GM23248 (cell line): ENCODE measurements around the gene NCOA5.

Experiments
- EZH2 ChIP-seq: fragments of 200-600 bp; sonication (generic); IDR thresholded peaks from 2 replicates; pipeline ENCODE4 v1.6.1; 2018; ENCODE audit warnings: antibody characterized with exemption, mild to moderate bottlenecking; ENCODE audit not compliant: insufficient read depth, poor library complexity, severe bottlenecking
- EZH2phosphoT487 ChIP-seq: fragments of 200-600 bp; sonication (generic); IDR thresholded peaks from 2 replicates; pipeline ENCODE4 v1.6.1; 2018; ENCODE audit warnings: antibody characterized with exemption, moderate library complexity, mild to moderate bottlenecking, low read depth; ENCODE audit not compliant: insufficient read depth

- no peak for TF ChIP-seq EZH2
- TF ChIP-seq EZH2phosphoT487, result no peak
These were observed at the start of gene NCOA5 for GRCh38 chr20:46089417-46090388.
